IPS-20b (cell line): ENCODE measurements around the gene ARL6IP5.

Source experiments
- H3K27ac ChIP-seq: one replicate; pipeline ENCODE4 v1.5.1; 2013; ENCODE audit warnings: low read length
- H3K27me3 ChIP-seq: 2 replicates; pipeline ENCODE4 v1.6.1; 2013; ENCODE audit warnings: mild to moderate bottlenecking, low read length, inconsistent platforms; ENCODE audit not compliant: insufficient read depth
- H3K36me3 ChIP-seq: 2 replicates; pipeline ENCODE4 v1.6.1; 2013; ENCODE audit warnings: low read depth, mild to moderate bottlenecking, inconsistent platforms, low read length, moderate library complexity; ENCODE audit not compliant: insufficient read depth
- H3K4me1 ChIP-seq: 2 replicates; pipeline ENCODE4 v1.6.1; 2013; ENCODE audit warnings: mild to moderate bottlenecking, control low read depth, inconsistent platforms, low read length, moderate library complexity; ENCODE audit not compliant: insufficient read depth
- H3K4me3 ChIP-seq: 2 replicates; pipeline ENCODE4 v1.5.1; 2013; ENCODE audit warnings: mild to moderate bottlenecking, low read length, inconsistent platforms
- H3K9ac ChIP-seq: 2 replicates; pipeline ENCODE4 v1.6.1; 2013; ENCODE audit warnings: low read depth, mild to moderate bottlenecking, inconsistent platforms, low read length, moderate library complexity
- H3K9me3 ChIP-seq: 2 replicates; pipeline ENCODE4 v1.6.1; 2013; ENCODE audit warnings: mild to moderate bottlenecking, low read depth, low read length, inconsistent platforms; ENCODE audit not compliant: insufficient read depth

The ARL6IP5 gene

DNA sequence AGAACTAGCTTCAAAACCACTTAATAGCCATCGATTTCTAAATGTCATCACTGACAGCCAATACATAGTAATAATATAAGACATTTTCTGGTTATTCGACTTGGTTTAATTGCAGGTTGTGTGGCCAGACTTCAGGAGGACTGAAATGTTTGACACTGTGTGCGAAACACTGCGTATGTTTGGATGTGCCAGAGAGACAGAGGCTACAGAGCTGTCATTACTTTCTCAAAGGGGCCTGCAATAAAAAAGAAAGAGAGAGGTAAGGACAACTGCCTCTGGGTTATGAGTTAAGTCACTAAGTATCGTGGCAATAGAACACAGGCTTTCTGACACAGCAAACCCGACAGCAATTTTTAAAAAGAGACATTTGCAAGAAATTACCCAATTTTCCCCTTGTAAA, 36.8 kb downstream of the ARL6IP5 start:
- Histone ChIP-seq H3K36me3 (no peaks in the 10 kb centered on the region), H3K27ac (no peak overlapping the region), H3K4me3 (no peak overlapping the region)

DNA sequence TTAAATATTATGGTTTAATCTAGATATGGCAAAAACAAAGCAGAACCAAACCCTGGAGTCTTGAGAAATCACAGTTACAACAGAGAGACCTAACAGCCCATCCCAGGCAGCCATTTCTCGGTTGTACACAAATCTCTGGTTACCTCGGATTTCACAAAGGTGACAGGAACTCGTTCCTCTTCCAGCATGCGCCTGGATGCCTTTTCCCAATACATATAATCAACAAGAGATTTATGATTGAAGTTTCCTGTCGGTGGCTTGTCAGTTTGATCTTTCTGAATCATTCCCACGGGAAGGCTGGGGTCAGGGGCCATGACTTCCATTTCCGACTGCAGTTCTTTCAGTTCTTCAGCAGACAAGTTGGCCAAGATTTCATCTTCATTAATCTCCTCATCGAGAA, 37.2 kb downstream of the ARL6IP5 start:
- no peaks in the 10 kb centered on the region for H3K9me3 ChIP-seq
- no peak overlapping the region for H3K27ac ChIP-seq
- no peak overlapping the region for H3K9ac ChIP-seq
- no peaks in the 10 kb centered on the region for H3K36me3 ChIP-seq
- no peak overlapping the region for H3K4me3 ChIP-seq
- H3K4me1 ChIP-seq: no peaks in the 10 kb centered on the region
- H3K27me3 ChIP-seq: no peaks in the 10 kb centered on the region

More for the DNA sequence above, 36.8 kb downstream of the ARL6IP5 start:
- H3K9me3 ChIP-seq: no peaks in the 10 kb centered on the region
- no peaks in the 10 kb centered on the region for H3K4me1 ChIP-seq
- no peak overlapping the region for H3K9ac ChIP-seq
- no peaks in the 10 kb centered on the region for H3K27me3 ChIP-seq

- Histone ChIP-seq H3K27ac (no peak within 1 kb of the TSS), H3K9me3 (no peaks in the 10 kb centered on the region), H3K4me1 (no peaks in the 10 kb centered on the region), H3K9ac (no peak within 1 kb of the TSS), H3K36me3 (no peaks in the 10 kb centered on the region), H3K27me3 (no peaks in the 10 kb centered on the region), H3K4me3 (no peak within 1 kb of the TSS)
Observed at GRCh38 chr3:69122403-69122802, 37.7 kb downstream of the ARL6IP5 start, which contains the start of gene LMOD3. Gene LMOD3, minus strand, starts transcription at chr3:69122595. Its CDS starts 209 bp downstream, at chr3:69122386.

- no peaks in the 10 kb centered on the region for H3K9me3 ChIP-seq
- no peaks in the 10 kb centered on the region for H3K4me1 ChIP-seq
- no peak overlapping the region for H3K27ac ChIP-seq
- H3K36me3 ChIP-seq: no peaks in the 10 kb centered on the region
- H3K4me3 ChIP-seq: no peak overlapping the region
- H3K27me3 ChIP-seq: no peaks in the 10 kb centered on the region
- no peak overlapping the region for H3K9ac ChIP-seq
Observed at GRCh38 chr3:69126216-69126615, 41.5 kb downstream of the ARL6IP5 start.

GRCh38 chr3:69126999-69127398, 42.3 kb downstream of the ARL6IP5 start:
- Histone ChIP-seq H3K4me3 (no peak overlapping the region), H3K27ac (no peak overlapping the region), H3K4me1 (no peaks in the 10 kb centered on the region), H3K9ac (no peak overlapping the region), H3K36me3 (no peaks in the 10 kb centered on the region), H3K27me3 (no peaks in the 10 kb centered on the region), H3K9me3 (no peaks in the 10 kb centered on the region)

DNA sequence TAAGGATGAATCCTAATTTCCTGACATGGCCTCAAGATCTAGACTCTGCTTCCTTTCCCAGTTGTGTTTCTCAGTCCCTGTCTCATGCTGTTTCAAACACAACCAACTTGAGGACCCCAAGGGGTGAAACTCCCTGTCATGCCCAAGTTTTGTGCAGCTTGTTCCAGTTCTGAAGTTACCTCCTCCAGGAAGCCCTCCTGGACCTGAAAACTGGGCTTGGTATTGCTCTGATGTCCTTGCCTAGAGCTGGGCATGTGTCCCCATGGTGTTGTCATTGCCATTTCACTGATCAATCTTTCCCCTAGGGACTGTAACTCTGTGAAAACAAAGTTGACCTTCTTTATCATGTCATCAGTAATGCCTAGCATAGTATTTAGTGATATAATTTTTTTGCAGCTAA, 43.8 kb downstream of the ARL6IP5 start:
- no peak overlapping the region for H3K4me3 ChIP-seq
- no peaks in the 10 kb centered on the region for H3K27me3 ChIP-seq
- no peak overlapping the region for H3K9ac ChIP-seq
- H3K27ac ChIP-seq: no peak overlapping the region
- no peaks in the 10 kb centered on the region for H3K4me1 ChIP-seq
- no peaks in the 10 kb centered on the region for H3K36me3 ChIP-seq
- no peaks in the 10 kb centered on the region for H3K9me3 ChIP-seq

GRCh38 chr3:69129531-69129930, 44.8 kb downstream of the ARL6IP5 start:
- Histone ChIP-seq H3K9me3 (no peaks in the 10 kb centered on the region), H3K27me3 (no peaks in the 10 kb centered on the region), H3K4me3 (no peak overlapping the region), H3K27ac (no peak overlapping the region), H3K9ac (no peak overlapping the region), H3K4me1 (no peaks in the 10 kb centered on the region), H3K36me3 (no peaks in the 10 kb centered on the region)

DNA sequence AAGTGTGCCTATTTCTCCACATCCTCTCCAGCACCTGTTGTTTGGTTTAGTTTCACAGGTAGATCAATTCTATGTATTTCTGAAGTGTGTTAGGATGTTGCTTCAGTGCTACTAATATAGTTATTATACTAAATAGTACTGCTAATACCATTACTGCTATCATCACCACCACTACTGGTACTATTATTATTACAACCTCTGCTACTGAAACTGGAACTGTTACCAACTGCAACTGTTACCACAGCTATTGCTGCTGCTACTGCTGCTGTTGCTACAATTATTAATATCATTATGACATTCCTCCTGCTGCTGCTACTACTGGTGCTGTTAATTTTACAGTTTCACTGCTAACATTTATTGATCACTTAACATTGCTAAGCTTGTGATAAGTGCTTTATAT, 46.0 kb downstream of the ARL6IP5 start:
- H3K9me3 ChIP-seq: no peaks in the 10 kb centered on the region
- no peak overlapping the region for H3K4me3 ChIP-seq
- H3K36me3 ChIP-seq: no peaks in the 10 kb centered on the region
- H3K27me3 ChIP-seq: no peaks in the 10 kb centered on the region
- no peak overlapping the region for H3K9ac ChIP-seq
- H3K4me1 ChIP-seq: no peaks in the 10 kb centered on the region
- H3K27ac ChIP-seq: no peak overlapping the region

DNA sequence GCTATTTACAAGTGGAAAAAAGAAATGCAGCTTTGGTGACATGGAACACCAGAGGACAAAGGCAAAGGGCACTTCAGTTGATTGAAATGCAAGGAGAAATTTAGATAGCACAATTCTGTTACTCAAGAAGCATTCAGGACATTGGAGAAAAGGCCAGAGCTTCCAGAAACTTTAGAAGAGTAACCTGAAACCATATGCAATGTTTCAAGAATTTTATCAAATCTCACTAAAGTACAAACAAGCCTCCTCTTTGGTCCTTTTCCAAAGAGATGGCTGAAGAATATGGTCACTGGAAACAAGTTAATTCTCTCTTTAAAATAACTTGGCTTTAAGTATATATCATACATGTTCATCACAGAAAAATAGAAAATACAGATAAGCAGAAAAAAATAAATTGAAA, 52.3 kb downstream of the ARL6IP5 start:
- H3K27ac ChIP-seq: no peak overlapping the region
- H3K4me1 ChIP-seq: no peaks in the 10 kb centered on the region
- H3K9me3 ChIP-seq: no peaks in the 10 kb centered on the region
- peaks cover 46% of the 10 kb centered on the region; the same call in 1 of the 2 replicates for H3K27me3 ChIP-seq
- no peak overlapping the region for H3K4me3 ChIP-seq
- no peaks in the 10 kb centered on the region for H3K36me3 ChIP-seq
- H3K9ac ChIP-seq: no peak overlapping the region

- Histone ChIP-seq H3K27me3 (peaks cover 50% of the 10 kb centered on the region), H3K36me3 (no peaks in the 10 kb centered on the region), H3K4me1 (no peaks in the 10 kb centered on the region), H3K9ac (no peak overlapping the region), H3K27ac (no peak overlapping the region), H3K4me3 (no peak overlapping the region), H3K9me3 (no peaks in the 10 kb centered on the region)
Observed at GRCh38 chr3:69137412-69137811, 52.7 kb downstream of the ARL6IP5 start.

DNA sequence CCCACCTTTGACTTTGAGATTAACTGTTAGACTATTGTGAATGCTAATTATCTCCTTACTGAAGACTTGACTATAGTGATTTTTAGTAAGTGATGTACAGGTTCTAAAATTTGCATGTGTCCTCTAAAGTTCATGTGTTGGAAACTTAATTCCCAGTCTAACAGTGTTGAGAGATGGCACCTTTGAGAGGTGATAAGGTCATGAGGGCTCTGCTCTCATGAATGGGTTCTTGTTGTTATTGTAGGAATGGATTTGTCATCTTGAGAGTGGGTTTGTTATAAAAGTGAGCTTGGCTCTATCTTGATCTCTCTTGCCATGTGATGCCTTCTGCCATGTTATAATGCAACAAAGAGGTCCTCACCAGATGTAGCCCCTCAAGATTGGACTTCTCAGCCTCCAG, 56.6 kb downstream of the ARL6IP5 start:
- H3K4me1 ChIP-seq: peaks cover 7% of the 10 kb centered on the region; the same call in 1 of the 2 replicates
- peaks cover 84% of the 10 kb centered on the region for H3K27me3 ChIP-seq
- H3K27ac ChIP-seq: no peak overlapping the region
- H3K9me3 ChIP-seq: no peaks in the 10 kb centered on the region
- H3K9ac ChIP-seq: no peak overlapping the region
- H3K4me3 ChIP-seq: no peak overlapping the region
- no peaks in the 10 kb centered on the region for H3K36me3 ChIP-seq

DNA sequence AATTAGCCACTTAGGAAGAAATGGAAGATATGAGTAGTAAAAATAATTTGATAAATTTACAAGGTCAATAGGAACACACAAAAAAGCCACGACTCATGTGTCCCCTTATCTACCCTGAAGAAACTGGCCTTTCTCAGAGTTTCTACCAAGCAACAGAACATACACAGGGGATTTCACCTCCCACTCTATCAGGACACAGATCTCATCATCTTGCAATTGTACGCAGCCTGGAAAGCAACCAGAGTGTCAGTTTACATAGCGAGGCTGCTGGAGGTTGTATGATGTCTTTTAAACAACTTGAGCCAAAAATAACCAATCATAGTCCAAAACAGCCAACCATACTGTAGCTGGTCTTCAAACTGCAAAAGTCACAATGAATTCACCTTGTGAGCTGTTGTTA, 57.4 kb downstream of the ARL6IP5 start:
- Histone ChIP-seq H3K9me3 (no peaks in the 10 kb centered on the region), H3K27me3 (peaks cover 87% of the 10 kb centered on the region), H3K27ac (no peak overlapping the region), H3K4me1 (peaks cover 7% of the 10 kb centered on the region; the same call in 1 of the 2 replicates), H3K4me3 (no peak overlapping the region), H3K36me3 (no peaks in the 10 kb centered on the region), H3K9ac (no peak overlapping the region)
